ENCODE measurements around the gene ABCC9. TPM values are rescaled to one million over a fixed set of nuclear protein-coding genes. Genes with fewer than 3 reads are reported as not detected.

ABCC9 gene
- total RNA-seq, 1 donor from 2014 or later, result 32.6 TPM

DNA sequence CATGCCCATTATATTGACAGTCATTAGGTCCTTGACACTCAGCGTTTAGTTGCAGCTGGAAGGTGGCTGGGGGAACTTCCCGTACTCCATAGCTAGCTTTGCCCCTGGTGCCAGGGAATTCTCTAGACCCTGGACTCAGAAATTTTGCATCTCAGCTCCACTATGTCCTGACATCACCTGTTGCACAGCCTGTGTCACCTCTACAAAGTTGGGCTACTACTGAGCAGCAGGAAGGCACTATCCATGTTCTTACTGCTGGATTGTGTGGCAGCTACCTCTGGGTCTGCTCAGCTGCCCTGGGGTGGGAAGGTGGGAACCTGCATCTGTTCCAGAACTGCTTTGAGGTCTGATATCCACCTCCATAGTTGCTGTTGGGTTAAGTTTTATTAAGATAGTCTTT lies 177.7 kb downstream of the ABCC9 start:
- Histone ChIP-seq H3K4me1 (no peaks in the 10 kb centered on the region), H3K9me3 (no peaks in the 10 kb centered on the region), H3K36me3 (peaks cover 10% of the 10 kb centered on the region), H3K27me3 (no peaks in the 10 kb centered on the region), H3K4me3 (no peak overlapping the region), H3K27ac (no peak overlapping the region)
- DNase-seq, result no peak
- intact Hi-C loops (cut with DNase I), result no loop called here
- TF ChIP-seq, protein P1, sequence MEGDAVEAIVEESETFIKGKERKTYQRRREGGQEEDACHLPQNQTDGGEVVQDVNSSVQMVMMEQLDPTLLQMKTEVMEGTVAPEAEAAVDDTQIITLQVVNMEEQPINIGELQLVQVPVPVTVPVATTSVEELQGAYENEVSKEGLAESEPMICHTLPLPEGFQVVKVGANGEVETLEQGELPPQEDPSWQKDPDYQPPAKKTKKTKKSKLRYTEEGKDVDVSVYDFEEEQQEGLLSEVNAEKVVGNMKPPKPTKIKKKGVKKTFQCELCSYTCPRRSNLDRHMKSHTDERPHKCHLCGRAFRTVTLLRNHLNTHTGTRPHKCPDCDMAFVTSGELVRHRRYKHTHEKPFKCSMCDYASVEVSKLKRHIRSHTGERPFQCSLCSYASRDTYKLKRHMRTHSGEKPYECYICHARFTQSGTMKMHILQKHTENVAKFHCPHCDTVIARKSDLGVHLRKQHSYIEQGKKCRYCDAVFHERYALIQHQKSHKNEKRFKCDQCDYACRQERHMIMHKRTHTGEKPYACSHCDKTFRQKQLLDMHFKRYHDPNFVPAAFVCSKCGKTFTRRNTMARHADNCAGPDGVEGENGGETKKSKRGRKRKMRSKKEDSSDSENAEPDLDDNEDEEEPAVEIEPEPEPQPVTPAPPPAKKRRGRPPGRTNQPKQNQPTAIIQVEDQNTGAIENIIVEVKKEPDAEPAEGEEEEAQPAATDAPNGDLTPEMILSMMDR (IDR thresholded peaks at IDR 0.05), result no peak
- ATAC-seq, result no peak

DNA sequence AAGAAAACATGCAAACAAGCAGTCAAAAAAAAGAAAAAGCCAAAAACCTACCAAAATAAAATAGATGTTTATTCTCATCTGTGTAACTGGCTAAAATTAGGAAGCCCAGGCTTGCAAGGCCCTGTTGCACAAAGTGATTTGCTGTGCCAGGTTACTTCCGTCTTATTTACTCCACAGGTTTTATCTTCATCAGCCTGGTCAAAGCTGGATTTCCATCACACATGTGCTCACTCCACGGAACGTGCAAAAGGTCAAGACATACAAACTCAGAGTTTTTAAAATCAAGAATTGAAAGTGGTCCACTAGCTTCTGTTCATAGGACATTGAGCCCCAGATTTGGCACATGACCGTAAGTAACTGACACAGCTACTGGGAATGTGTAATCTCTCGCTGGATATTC lies 181.5 kb downstream of the ABCC9 start:
- Histone ChIP-seq H3K36me3 (no peaks in the 10 kb centered on the region), H3K9me3 (no peaks in the 10 kb centered on the region), H3K27me3 (no peaks in the 10 kb centered on the region), H3K4me1 (no peaks in the 10 kb centered on the region), H3K4me3 (no peak overlapping the region), H3K27ac (no peak overlapping the region)
- no peak for DNase-seq
- intact Hi-C loops (cut with DNase I), result no loop called here
- no peak for ATAC-seq
- TF ChIP-seq, protein P1 (IDR thresholded peaks at IDR 0.05), result no peak

DNA sequence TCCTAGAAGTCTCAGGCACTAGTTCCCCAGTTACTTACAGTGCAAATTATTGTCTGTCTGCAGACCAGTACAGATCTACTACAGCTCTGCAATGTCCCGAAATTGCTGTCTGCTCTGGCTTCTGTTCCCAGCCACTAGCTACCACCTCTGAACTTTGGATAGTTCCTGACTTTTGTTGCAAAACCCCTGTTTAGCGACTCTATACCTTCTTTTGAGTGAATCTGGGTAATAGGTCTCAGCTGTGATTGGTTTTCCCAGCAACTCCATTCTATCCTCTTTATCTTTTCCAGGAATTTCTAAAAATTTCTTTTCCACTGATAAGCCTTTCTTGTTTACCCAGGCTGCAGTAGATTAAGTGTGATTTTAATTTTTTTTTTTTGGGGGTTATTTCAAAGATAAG lies 183.5 kb downstream of the ABCC9 start:
- no peaks in the 10 kb centered on the region for H3K27me3 ChIP-seq
- H3K27ac ChIP-seq, result no peak overlapping the region
- DNase-seq, result no peak
- H3K4me3 ChIP-seq, result no peak overlapping the region
- TF ChIP-seq, protein P1 (IDR thresholded peaks at IDR 0.05), result no peak
- no peaks in the 10 kb centered on the region for H3K4me1 ChIP-seq
- no peaks in the 10 kb centered on the region for H3K9me3 ChIP-seq
- intact Hi-C loops (cut with DNase I), result no loop called here
- no peaks in the 10 kb centered on the region for H3K36me3 ChIP-seq
- no peak for ATAC-seq

DNA sequence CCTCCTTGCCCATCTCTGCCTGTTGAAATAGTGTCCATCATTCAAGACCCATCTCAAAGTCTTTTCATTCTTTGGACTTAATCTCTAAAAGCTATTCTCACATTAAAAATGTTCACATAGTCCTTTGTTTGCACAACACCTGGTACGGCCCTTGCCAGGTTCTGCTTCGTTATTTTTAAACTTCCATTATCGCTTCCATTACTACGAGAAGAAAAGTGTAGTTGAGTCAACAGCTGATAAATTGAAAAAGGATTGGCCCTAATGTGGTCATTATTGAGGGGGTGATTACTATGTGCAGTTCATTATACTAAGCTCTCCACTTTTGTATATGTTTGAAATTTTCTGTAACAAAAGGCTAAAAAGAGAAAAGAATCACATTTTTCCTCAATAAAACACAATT lies 184.5 kb downstream of the ABCC9 start:
- no peaks in the 10 kb centered on the region for H3K27me3 ChIP-seq
- no peaks in the 10 kb centered on the region for H3K36me3 ChIP-seq
- no peaks in the 10 kb centered on the region for H3K9me3 ChIP-seq
- DNase-seq (no peak), ATAC-seq (no peak)
- H3K27ac ChIP-seq, result no peak overlapping the region
- H3K4me1 ChIP-seq, result no peaks in the 10 kb centered on the region
- intact Hi-C loops (cut with DNase I), result no loop called here
- H3K4me3 ChIP-seq, result no peak overlapping the region
- TF ChIP-seq, protein P1 (IDR thresholded peaks at IDR 0.05), result no peak

DNA sequence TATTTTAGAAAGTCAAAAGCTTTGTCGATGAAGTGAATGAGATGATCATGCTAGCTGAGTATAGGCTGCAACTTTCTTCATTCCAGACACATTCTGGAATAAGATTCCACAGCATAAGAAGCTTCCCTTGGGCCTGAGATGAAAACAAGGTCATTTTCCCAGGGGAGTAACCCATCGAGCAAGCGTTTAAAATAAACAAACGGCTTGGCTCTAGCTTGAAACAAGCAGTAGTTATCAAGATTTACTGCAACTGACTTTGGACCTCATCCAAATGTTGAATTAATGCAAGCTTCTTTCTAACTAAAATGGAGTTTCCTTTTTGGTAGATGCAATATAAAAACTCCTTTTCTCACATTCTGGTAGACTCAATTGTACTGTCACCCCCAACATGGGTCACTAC lies 189.7 kb downstream of the ABCC9 start:
- no peak for ATAC-seq

More for the DNA sequence above, 189.7 kb downstream of the ABCC9 start:
- TF ChIP-seq, protein P1 (IDR thresholded peaks at IDR 0.05), result no peak
- H3K4me1 ChIP-seq, result no peaks in the 10 kb centered on the region
- intact Hi-C loops (cut with DNase I), result no loop called here
- H3K4me3 ChIP-seq, result no peak overlapping the region
- no peaks in the 10 kb centered on the region for H3K27me3 ChIP-seq
- H3K36me3 ChIP-seq, result no peaks in the 10 kb centered on the region
- no peak for DNase-seq
- no peaks in the 10 kb centered on the region for H3K9me3 ChIP-seq
- no peak overlapping the region for H3K27ac ChIP-seq

Other genes with a start within 250 kb of the ABCC9 start
- gene KCNJ8, start 166.7 kb downstream of the ABCC9 start, total RNA-seq, result 20.9 TPM
- 29.4 TPM for gene CMAS, start 104.8 kb upstream of the ABCC9 start, total RNA-seq

All from upper lobe of right lung (tissue), 1 donor.